GM18951 (cell line): ENCODE measurements around the gene LIM2.

Source experiments
- POLR2A ChIP-seq: IDR thresholded peaks from 4 replicates; pipeline ENCODE4 v1.6.1; 2011; ENCODE audit warnings: mild to moderate bottlenecking; ENCODE audit not compliant: insufficient read length, insufficient read depth; ENCODE audit errors: extremely low read depth
- in situ Hi-C: fragments of 300-500 bp; cut with MboI; formaldehyde crosslinking; loops from one replicate; pipeline ENCODE4 v1.12.0; 2022; ENCODE audit warnings: low sequenced_read_pairs, mixed read lengths, inconsistent platforms; ENCODE audit not compliant: unreplicated experiment

The LIM2 gene

GRCh38 chr19:51337861-51338562 is 49.8 kb downstream of the LIM2 start:
- in situ Hi-C loops: no loop called here
- no peak for TF ChIP-seq POLR2A

GRCh38 chr19:51337141-51337860 is 50.5 kb downstream of the LIM2 start:
- TF ChIP-seq POLR2A: no peak
- in situ Hi-C loops: no loop called here

- in situ Hi-C loops: no loop called here
- no peak for TF ChIP-seq POLR2A
These were observed 53.8 kb downstream of the LIM2 start for GRCh38 chr19:51333836-51334460.

- in situ Hi-C loops: no loop called here
- TF ChIP-seq POLR2A: no peak
These were observed 56.1 kb downstream of the LIM2 start for GRCh38 chr19:51331716-51332115.

- in situ Hi-C loops: no loop called here
- no peak for TF ChIP-seq POLR2A
These were observed 56.6 kb downstream of the LIM2 start for GRCh38 chr19:51331193-51331592.

GRCh38 chr19:51330366-51330765 is 57.4 kb downstream of the LIM2 start:
- no peak for TF ChIP-seq POLR2A
- in situ Hi-C loops: no loop called here
